Endothelial cell (in vitro differentiated cells): Measurements from ENCODE around the gene RUVBL1. TPM values are rescaled to one million over a fixed set of nuclear protein-coding genes. Genes with fewer than 3 reads are reported as not detected.

Source experiments
- DNase-seq: peaks from one replicate; pipeline ENCODE4 v3.0.0; 2021; ENCODE audit warnings: low spot score
- H3K27ac Mint-ChIP-seq: one replicate; pipeline ENCODE4 v1.8.0; 2021; ENCODE audit warnings: mixed read lengths, inconsistent platforms; ENCODE audit not compliant: unreplicated experiment
- H3K27me3 Mint-ChIP-seq: one replicate; pipeline ENCODE4 v1.8.0; 2021; ENCODE audit warnings: mild to moderate bottlenecking, moderate library complexity, mixed read lengths, inconsistent platforms; ENCODE audit not compliant: unreplicated experiment
- H3K36me3 Mint-ChIP-seq: one replicate; pipeline ENCODE4 v1.8.0; 2021; ENCODE audit warnings: mild to moderate bottlenecking, low read depth, mixed read lengths, inconsistent platforms; ENCODE audit not compliant: unreplicated experiment
- H3K4me1 Mint-ChIP-seq: one replicate; pipeline ENCODE4 v1.8.0; 2021; ENCODE audit warnings: mild to moderate bottlenecking, mixed read lengths, inconsistent platforms; ENCODE audit not compliant: unreplicated experiment
- H3K4me3 Mint-ChIP-seq: one replicate; pipeline ENCODE4 v1.8.0; 2021; ENCODE audit warnings: mild to moderate bottlenecking, mixed read lengths, inconsistent platforms; ENCODE audit not compliant: unreplicated experiment
- H3K9me3 Mint-ChIP-seq: one replicate; pipeline ENCODE4 v1.8.0; 2021; ENCODE audit warnings: mixed read lengths, inconsistent platforms; ENCODE audit not compliant: unreplicated experiment
- CTCF ChIP-seq: fragments of 200-600 bp; sonication (generic); IDR thresholded peaks from one replicate; pipeline ENCODE4 v1.5.0; 2021; ENCODE audit warnings: antibody characterized with exemption; ENCODE audit not compliant: unreplicated experiment
- total RNA-seq: library from RNA; stranded (reverse); fragmentation: NEBNext Ultra II Directional; extraction: Animal tissue kit (Norgen Biotek cat#: 25700); gene quantifications from one replicate; pipeline ENCODE4 v1.2.1, GENCODE V29; 2021; ENCODE audit not compliant: unreplicated experiment

RUVBL1 gene
- total RNA-seq, 1 donor from 2014 or later = 30.3 TPM

GRCh38 chr3:128107834-128108233 lies 15.8 kb downstream of the RUVBL1 start:
- Mint-ChIP-seq H3K27ac (no peak overlapping the region), H3K27me3 (peaks cover 1% of the 10 kb centered on the region), H3K4me3 (no peak overlapping the region), H3K9me3 (no peaks in the 10 kb centered on the region), H3K4me1 (peaks cover 3% of the 10 kb centered on the region), H3K36me3 (peaks cover 10% of the 10 kb centered on the region)
- no peak for TF ChIP-seq CTCF
- DNase-seq = no peak

GRCh38 chr3:128103136-128103676 lies 20.4 kb downstream of the RUVBL1 start:
- Mint-ChIP-seq H3K36me3 (peaks cover 15% of the 10 kb centered on the region), H3K4me1 (peaks cover 3% of the 10 kb centered on the region), H3K27ac (no peak overlapping the region), H3K4me3 (no peak overlapping the region), H3K27me3 (peaks cover 1% of the 10 kb centered on the region), H3K9me3 (no peaks in the 10 kb centered on the region)
- no peak for TF ChIP-seq CTCF
- DNase-seq = no peak

GRCh38 chr3:128100638-128101037 lies 23.0 kb downstream of the RUVBL1 start:
- Mint-ChIP-seq H3K4me3 (no peak overlapping the region), H3K9me3 (no peaks in the 10 kb centered on the region), H3K36me3 (peaks cover 29% of the 10 kb centered on the region), H3K4me1 (no peaks in the 10 kb centered on the region), H3K27ac (no peak overlapping the region), H3K27me3 (peaks cover 2% of the 10 kb centered on the region)
- DNase-seq = no peak
- no peak for TF ChIP-seq CTCF

- Mint-ChIP-seq H3K36me3 (peaks cover 29% of the 10 kb centered on the region), H3K4me3 (no peak overlapping the region), H3K4me1 (no peaks in the 10 kb centered on the region), H3K27me3 (peaks cover 2% of the 10 kb centered on the region), H3K9me3 (no peaks in the 10 kb centered on the region), H3K27ac (no peak overlapping the region)
- no peak for DNase-seq
- no peak for TF ChIP-seq CTCF
Observed at GRCh38 chr3:128100161-128100560, 23.5 kb downstream of the RUVBL1 start.

GRCh38 chr3:128098234-128098633 lies 25.4 kb downstream of the RUVBL1 start:
- H3K27ac Mint-ChIP-seq = no peak overlapping the region
- peaks cover 2% of the 10 kb centered on the region for H3K27me3 Mint-ChIP-seq
- no peak for TF ChIP-seq CTCF
- H3K4me1 Mint-ChIP-seq = no peaks in the 10 kb centered on the region
- H3K9me3 Mint-ChIP-seq = no peaks in the 10 kb centered on the region
- peaks cover 33% of the 10 kb centered on the region for H3K36me3 Mint-ChIP-seq
- no peak overlapping the region for H3K4me3 Mint-ChIP-seq
- no peak for DNase-seq
